Measurements from ENCODE around the gene SLC43A2. TPM values are rescaled to one million over a fixed set of nuclear protein-coding genes. Genes with fewer than 3 reads are reported as not detected.
A peak's percentile ranks its signal among the peaks of the same experiment; 100 is the strongest.

Gene SLC43A2
- total RNA-seq, 2 experiments from 2014 or later = 2.1 to 2.5 TPM

GRCh38 chr17:1639549-1640180 is 11.0 kb upstream of the SLC43A2 start:
- ATAC-seq (ENCODE audit: low read depth) = no peak
- POLR2A ChIA-PET = interaction anchor here (0.5 to 0.7 kb wide), 2 partner anchors 63 to 77 kb away, joined by 3 read pairs; partner anchors contain the start of gene PITPNA

GRCh38 chr17:1638624-1639300 is 10.1 kb upstream of the SLC43A2 start:
- H3K27ac Mint-ChIP-seq = no peak overlapping the region

More at GRCh38 chr17:1639549-1640180, 11.0 kb upstream of the SLC43A2 start:
- H3K4me3 Mint-ChIP-seq = no peak overlapping the region
- H3K4me1 Mint-ChIP-seq = peaks cover 7% of the 10 kb centered on the region
- H3K27ac Mint-ChIP-seq = no peak overlapping the region
- no peak for DNase-seq
- peaks cover 3% of the 10 kb centered on the region for H3K36me3 Mint-ChIP-seq
- no peaks in the 10 kb centered on the region for H3K27me3 Mint-ChIP-seq
- H3K9me3 Mint-ChIP-seq = no peaks in the 10 kb centered on the region

DNA sequence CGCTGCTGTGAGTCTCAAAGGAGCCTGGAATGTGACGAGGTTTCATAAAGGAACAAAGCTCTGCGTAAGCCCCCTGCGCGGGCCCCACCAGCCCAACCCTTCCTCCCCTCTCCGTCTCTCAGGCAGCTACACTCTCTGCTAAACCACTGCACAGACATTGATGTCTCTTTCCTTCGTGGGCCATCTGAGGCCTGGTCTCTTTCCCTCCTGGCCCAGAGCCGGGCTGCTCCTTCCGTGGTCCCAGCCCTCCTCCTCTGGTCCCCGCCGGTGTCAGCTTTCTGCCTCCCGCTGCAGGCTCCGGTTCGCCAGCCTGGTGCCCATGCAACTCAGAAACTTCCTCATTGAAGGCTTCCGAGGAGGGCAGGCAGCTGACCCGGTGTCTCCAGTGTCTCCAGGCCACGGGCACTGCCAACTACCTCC is 9.5 kb upstream of the SLC43A2 start:
- H3K27ac Mint-ChIP-seq = no peak overlapping the region
- H3K36me3 Mint-ChIP-seq = peaks cover 3% of the 10 kb centered on the region
- H3K4me1 Mint-ChIP-seq = no peaks in the 10 kb centered on the region
- DNase-seq (no peak), ATAC-seq (ENCODE audit: low read depth) (no peak)
- POLR2A ChIA-PET = no interaction called here
- no peak overlapping the region for H3K4me3 Mint-ChIP-seq
- H3K27me3 Mint-ChIP-seq = peaks cover 2% of the 10 kb centered on the region
- no peaks in the 10 kb centered on the region for H3K9me3 Mint-ChIP-seq

More at GRCh38 chr17:1638624-1639300, 10.1 kb upstream of the SLC43A2 start:
- ATAC-seq (ENCODE audit: low read depth) (no peak), DNase-seq (no peak)
- Mint-ChIP-seq H3K9me3 (no peaks in the 10 kb centered on the region), H3K4me1 (no peaks in the 10 kb centered on the region), H3K4me3 (no peak overlapping the region), H3K27me3 (no peaks in the 10 kb centered on the region), H3K36me3 (peaks cover 3% of the 10 kb centered on the region)
- POLR2A ChIA-PET = interaction anchor here (0.5 to 0.7 kb wide), 3 partner anchors 34 to 76 kb away, joined by 3 read pairs; partner anchors contain the start of gene PITPNA

GRCh38 chr17:1636732-1637285 is 8.2 kb upstream of the SLC43A2 start:
- H3K4me3 Mint-ChIP-seq = no peak overlapping the region

DNA sequence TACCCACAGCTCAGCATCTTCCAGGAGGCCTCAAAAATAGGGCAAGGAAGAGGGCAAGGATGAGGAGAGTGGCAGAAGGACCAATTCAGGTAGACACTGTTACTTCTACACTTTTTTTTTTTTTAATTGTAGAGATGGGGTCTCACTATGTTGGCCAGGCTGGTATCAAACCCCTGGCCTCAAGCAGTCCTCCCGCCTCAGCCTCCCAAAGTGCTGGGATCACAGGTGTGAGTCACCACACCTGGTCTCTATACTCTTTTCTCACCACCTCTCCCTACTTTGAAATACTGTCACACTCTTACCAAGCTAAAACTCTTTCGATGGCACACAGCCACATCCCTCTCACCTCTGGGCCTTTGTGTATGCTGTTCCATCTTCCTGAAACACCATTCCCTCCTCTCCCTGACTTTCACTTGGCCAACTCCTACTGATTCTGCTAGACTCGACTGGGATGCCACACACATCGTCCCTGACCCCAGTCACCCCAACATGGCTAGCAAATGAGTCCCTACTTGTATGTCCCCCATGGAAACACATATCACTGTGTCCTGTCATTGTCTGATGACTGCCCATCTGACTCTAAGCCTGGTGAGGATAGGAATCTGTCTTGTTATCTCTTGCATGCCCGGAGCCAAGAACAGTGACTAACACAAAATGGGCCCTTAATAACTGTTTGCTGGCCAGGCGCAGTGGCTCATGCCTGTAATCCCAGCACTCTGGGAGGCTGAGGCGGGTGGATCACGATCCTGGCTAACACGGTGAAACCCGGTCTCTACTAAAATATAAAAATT is 7.2 kb upstream of the SLC43A2 start:
- H3K9me3 Mint-ChIP-seq = no peaks in the 10 kb centered on the region
- POLR2A ChIA-PET = no interaction called here
- no peak for DNase-seq
- no peak overlapping the region for H3K4me3 Mint-ChIP-seq
- peak overlapping the region; percentile 7 for H3K27ac Mint-ChIP-seq
- H3K27me3 Mint-ChIP-seq = peaks cover 4% of the 10 kb centered on the region
- ATAC-seq (ENCODE audit: low read depth) = no peak
- peaks cover 3% of the 10 kb centered on the region for H3K36me3 Mint-ChIP-seq
- no peaks in the 10 kb centered on the region for H3K4me1 Mint-ChIP-seq

More at GRCh38 chr17:1636732-1637285, 8.2 kb upstream of the SLC43A2 start:
- Mint-ChIP-seq H3K27me3 (peaks cover 2% of the 10 kb centered on the region), H3K36me3 (peaks cover 3% of the 10 kb centered on the region), H3K27ac (no peak overlapping the region), H3K9me3 (no peaks in the 10 kb centered on the region), H3K4me1 (no peaks in the 10 kb centered on the region)
- no peak for ATAC-seq (ENCODE audit: low read depth)
- no peak for DNase-seq
- POLR2A ChIA-PET = interaction anchor here (0.6 kb wide), 1 partner anchor 278 kb away, joined by 8 read pairs; no protein-coding TSS in a partner anchor

DNA sequence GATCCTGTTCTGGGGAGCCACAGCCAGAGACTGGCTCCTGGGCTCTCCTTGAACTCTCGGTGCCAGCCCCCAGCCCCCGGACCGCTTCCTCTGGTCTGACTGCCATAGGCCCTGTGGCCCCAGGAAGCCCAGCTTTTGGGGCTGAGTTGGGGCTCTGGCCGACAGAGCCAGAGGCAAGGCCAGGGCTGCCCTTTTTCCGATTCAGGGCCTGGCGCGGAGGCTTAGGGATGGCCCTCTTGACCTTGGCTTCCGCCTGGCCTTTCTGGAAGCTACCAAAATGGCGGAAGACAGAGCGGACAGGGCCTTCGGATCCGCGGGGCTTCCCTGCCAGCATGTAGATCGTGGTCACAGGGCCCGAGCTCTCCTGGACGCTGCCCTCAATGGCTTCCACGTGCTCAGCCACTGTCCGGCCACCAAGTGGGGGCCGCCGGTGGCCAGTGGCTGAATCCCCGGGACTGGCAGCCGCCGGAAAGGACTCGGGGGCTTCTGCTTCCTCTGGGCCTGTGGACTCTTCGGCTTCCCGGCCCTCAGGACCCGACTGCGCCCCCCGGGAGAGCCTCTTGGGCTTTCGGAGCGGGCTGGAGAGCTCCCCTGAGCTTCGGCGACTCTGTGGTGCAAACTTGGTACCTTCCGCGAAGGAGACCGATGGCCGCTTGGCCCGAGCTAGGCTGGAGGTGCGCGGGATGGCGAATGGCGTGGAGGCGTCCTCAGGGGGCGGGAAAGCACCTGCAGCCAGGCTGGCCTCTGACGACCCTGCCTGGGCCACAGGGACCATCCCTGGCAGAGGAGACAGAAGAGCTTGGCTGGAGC is 6.4 kb upstream of the SLC43A2 start:
- ATAC-seq (ENCODE audit: low read depth) = no peak
- POLR2A ChIA-PET = no interaction called here

DNA sequence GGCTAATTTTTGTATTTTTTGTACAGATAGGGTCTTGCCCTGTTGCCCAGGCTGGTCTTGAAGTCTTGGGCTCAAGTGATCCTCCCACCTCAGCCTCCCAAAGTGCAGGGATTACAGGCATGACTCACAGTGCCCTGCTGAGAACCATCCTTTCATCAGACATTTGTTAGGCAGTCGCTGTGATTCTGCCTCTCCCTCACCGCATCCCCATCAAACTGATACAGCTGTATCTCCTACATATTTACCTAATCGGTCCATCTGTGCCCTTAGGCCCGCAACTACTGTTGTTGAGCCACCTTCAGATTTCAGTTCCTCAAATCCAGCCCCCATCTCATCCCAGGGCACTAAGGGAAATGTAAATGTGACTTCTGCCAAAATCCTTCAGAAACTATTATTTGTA is 2.0 kb upstream of the SLC43A2 start:
- Mint-ChIP-seq H3K27me3 (peaks cover 30% of the 10 kb centered on the region), H3K4me1 (peaks cover 13% of the 10 kb centered on the region), H3K27ac (no peak overlapping the region), H3K36me3 (no peaks in the 10 kb centered on the region), H3K4me3 (no peak overlapping the region), H3K9me3 (no peaks in the 10 kb centered on the region)
- POLR2A ChIA-PET = interaction anchor here (0.6 to 2.4 kb wide), 5 partner anchors 11 to 233 kb away, joined by 3 to 16 read pairs (median 4); partner anchors contain the start of gene RILP
- ATAC-seq (ENCODE audit: low read depth) (no peak), DNase-seq (no peak)

More for the DNA sequence above, 6.4 kb upstream of the SLC43A2 start:
- Mint-ChIP-seq H3K36me3 (peaks cover 3% of the 10 kb centered on the region), H3K4me1 (peaks cover 3% of the 10 kb centered on the region), H3K9me3 (no peaks in the 10 kb centered on the region), H3K27me3 (peaks cover 11% of the 10 kb centered on the region), H3K27ac (no peak overlapping the region), H3K4me3 (no peak overlapping the region)
- no peak for DNase-seq

- POLR2A ChIA-PET = interaction anchor here (0.7 to 2.4 kb wide), 4 partner anchors 12 to 364 kb away, joined by 3 to 16 read pairs (median 3); partner anchors contain the start of gene RILP
- H3K36me3 Mint-ChIP-seq = no peaks in the 10 kb centered on the region
- ATAC-seq (ENCODE audit: low read depth) (peak; percentile 41), DNase-seq (peak; percentile 85)
- H3K9me3 Mint-ChIP-seq = no peaks in the 10 kb centered on the region
- H3K4me3 Mint-ChIP-seq = peak overlapping the region; percentile 75
- H3K27me3 Mint-ChIP-seq = peaks cover 33% of the 10 kb centered on the region
- H3K27ac Mint-ChIP-seq = peak overlapping the region; percentile 80
- peaks cover 13% of the 10 kb centered on the region for H3K4me1 Mint-ChIP-seq
Measured at GRCh38 chr17:1629504-1630310, 1.1 kb upstream of the SLC43A2 start.

DNA sequence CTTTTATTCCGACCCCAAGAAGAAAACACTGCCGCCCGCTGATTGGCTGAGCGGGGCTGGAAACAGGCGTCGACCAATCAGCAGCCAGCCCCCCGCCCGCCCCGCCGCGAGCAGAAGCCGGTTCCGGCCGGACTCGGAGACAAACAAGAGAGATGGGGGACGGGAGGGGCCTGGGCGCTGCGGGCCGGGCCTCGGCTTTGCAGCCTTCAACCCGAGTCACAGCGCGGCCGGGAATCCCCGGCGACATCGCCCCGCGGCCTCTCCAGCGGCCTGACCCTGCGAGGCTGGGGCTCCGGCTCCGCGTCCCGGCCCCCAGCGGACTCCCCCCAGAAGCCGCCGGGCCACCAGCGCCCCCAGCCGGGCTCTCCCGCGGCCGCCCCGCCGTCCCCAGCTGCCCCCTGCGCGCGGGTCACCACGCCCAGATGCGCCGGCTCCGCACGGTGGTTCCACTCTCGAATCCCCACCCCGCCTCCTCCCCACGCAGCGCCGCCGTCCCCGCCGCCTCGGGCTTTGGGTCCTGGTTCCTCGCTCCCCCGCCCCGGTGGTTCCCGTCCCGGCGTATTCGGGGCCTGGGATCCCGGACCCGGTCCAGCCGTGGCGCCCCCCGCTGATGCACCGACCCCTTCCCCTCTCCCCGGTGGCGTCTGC is 346 bp upstream of the SLC43A2 start:
- Mint-ChIP-seq H3K27me3 (peaks cover 34% of the 10 kb centered on the region), H3K27ac (peak overlapping the region; percentile 80), H3K9me3 (no peaks in the 10 kb centered on the region), H3K36me3 (no peaks in the 10 kb centered on the region), H3K4me3 (peak overlapping the region; percentile 82), H3K4me1 (peaks cover 13% of the 10 kb centered on the region)
- peak; percentile 81 for ATAC-seq (ENCODE audit: low read depth)
- peak; percentile 85 for DNase-seq
- POLR2A ChIA-PET = interaction anchor here (2.4 kb wide), 1 partner anchor 20 kb away, joined by 16 read pairs; the partner anchor contains the start of gene RILP

GRCh38 chr17:1627182-1627981 is 1.3 kb downstream of the SLC43A2 start:
- peaks cover 32% of the 10 kb centered on the region for H3K27me3 Mint-ChIP-seq
- H3K36me3 Mint-ChIP-seq = no peaks in the 10 kb centered on the region
- peak overlapping the region; percentile 64 for H3K4me3 Mint-ChIP-seq
- peaks cover 13% of the 10 kb centered on the region for H3K4me1 Mint-ChIP-seq
- H3K27ac Mint-ChIP-seq = peak overlapping the region; percentile 12
- ATAC-seq (ENCODE audit: low read depth) (no peak), DNase-seq (no peak)
- H3K9me3 Mint-ChIP-seq = no peaks in the 10 kb centered on the region
- POLR2A ChIA-PET = no interaction called here

- peaks cover 13% of the 10 kb centered on the region for H3K4me1 Mint-ChIP-seq
- H3K4me3 Mint-ChIP-seq = no peak overlapping the region
- POLR2A ChIA-PET = interaction anchor here (0.6 kb wide), 1 partner anchor 59 kb away, joined by 4 read pairs; no protein-coding TSS in a partner anchor
- H3K36me3 Mint-ChIP-seq = no peaks in the 10 kb centered on the region
- DNase-seq (no peak), ATAC-seq (ENCODE audit: low read depth) (no peak)
- H3K27ac Mint-ChIP-seq = peak overlapping the region; percentile 24
- no peaks in the 10 kb centered on the region for H3K9me3 Mint-ChIP-seq
- H3K27me3 Mint-ChIP-seq = peaks cover 32% of the 10 kb centered on the region
Measured at GRCh38 chr17:1626333-1626732, 2.3 kb downstream of the SLC43A2 start.

All from activated naive CD8-positive, alpha-beta T cell treated with anti-CD3 and anti-CD28 coated beads, Interleukin-2, amount 10 ng/mL, durations not matched to agents 7 days and 5 days (primary cell).